Measurements from ENCODE around the gene DAB2IP.

Gene DAB2IP

DNA sequence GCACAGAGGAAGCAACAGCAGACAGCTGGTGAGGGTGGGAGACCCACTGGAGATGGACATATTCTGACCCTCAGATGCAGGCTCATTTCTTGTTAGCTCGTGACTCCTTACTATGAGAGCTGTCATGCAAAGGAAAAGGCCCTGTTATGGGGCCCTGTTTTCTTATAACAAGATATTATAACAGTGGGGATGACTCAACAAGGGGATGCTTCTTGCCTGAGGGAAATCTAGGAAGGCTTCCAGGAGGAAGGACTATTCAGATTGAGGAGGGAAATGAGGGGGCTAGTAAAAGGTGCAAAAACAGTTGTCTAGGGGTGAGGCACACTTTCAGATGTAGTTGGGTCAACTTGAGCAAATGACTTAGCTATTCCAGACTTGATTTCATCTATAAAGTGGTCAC lies 83.0 kb downstream of the DAB2IP start:
- peaks cover 22% of the 10 kb centered on the region for H4K20me1 ChIP-seq (ENCODE audit: insufficient read depth, low read length, poor library complexity, severe bottlenecking)
- no peak for TF ChIP-seq EZH2phosphoT487 (IDR thresholded peaks at IDR 0.05; ENCODE audit: borderline replicate concordance)
- TF ChIP-seq, protein P1, sequence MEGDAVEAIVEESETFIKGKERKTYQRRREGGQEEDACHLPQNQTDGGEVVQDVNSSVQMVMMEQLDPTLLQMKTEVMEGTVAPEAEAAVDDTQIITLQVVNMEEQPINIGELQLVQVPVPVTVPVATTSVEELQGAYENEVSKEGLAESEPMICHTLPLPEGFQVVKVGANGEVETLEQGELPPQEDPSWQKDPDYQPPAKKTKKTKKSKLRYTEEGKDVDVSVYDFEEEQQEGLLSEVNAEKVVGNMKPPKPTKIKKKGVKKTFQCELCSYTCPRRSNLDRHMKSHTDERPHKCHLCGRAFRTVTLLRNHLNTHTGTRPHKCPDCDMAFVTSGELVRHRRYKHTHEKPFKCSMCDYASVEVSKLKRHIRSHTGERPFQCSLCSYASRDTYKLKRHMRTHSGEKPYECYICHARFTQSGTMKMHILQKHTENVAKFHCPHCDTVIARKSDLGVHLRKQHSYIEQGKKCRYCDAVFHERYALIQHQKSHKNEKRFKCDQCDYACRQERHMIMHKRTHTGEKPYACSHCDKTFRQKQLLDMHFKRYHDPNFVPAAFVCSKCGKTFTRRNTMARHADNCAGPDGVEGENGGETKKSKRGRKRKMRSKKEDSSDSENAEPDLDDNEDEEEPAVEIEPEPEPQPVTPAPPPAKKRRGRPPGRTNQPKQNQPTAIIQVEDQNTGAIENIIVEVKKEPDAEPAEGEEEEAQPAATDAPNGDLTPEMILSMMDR (conservative IDR thresholded peaks at IDR 0.05; ENCODE audit: low read length): no peak
- H3F3A ChIP-seq (ENCODE audit: low read depth): peaks cover 10% of the 10 kb centered on the region
- peaks cover 77% of the 10 kb centered on the region for H3K4me1 ChIP-seq (ENCODE audit: insufficient read depth, low read length, poor library complexity, severe bottlenecking)
- peaks cover 72% of the 10 kb centered on the region for H3K79me2 ChIP-seq (ENCODE audit: insufficient read depth, low read length)
- peak overlapping the region; percentile 11 for H3K9ac ChIP-seq (ENCODE audit: low read depth, low read length, poor library complexity, severe bottlenecking)
- no peak overlapping the region for H2AFZ ChIP-seq (ENCODE audit: low read length)
- no peaks in the 10 kb centered on the region for H3K9me3 ChIP-seq (ENCODE audit: insufficient read depth, low read depth, low read length)
- no peak overlapping the region for H3K4me2 ChIP-seq (ENCODE audit: low read depth, low read length, poor library complexity, severe bottlenecking)
- no peaks in the 10 kb centered on the region for H3K27me3 ChIP-seq (ENCODE audit: insufficient read depth, low read length, poor library complexity, severe bottlenecking)
- H3K4me3 ChIP-seq (ENCODE audit: low read length, poor library complexity, severe bottlenecking): no peak overlapping the region
- no peaks in the 10 kb centered on the region for H3K36me3 ChIP-seq (ENCODE audit: insufficient read depth, low read length)
- H3K9me2 ChIP-seq (replicated peaks; ENCODE audit: low read depth, low read length): no peaks in the 10 kb centered on the region

DNA sequence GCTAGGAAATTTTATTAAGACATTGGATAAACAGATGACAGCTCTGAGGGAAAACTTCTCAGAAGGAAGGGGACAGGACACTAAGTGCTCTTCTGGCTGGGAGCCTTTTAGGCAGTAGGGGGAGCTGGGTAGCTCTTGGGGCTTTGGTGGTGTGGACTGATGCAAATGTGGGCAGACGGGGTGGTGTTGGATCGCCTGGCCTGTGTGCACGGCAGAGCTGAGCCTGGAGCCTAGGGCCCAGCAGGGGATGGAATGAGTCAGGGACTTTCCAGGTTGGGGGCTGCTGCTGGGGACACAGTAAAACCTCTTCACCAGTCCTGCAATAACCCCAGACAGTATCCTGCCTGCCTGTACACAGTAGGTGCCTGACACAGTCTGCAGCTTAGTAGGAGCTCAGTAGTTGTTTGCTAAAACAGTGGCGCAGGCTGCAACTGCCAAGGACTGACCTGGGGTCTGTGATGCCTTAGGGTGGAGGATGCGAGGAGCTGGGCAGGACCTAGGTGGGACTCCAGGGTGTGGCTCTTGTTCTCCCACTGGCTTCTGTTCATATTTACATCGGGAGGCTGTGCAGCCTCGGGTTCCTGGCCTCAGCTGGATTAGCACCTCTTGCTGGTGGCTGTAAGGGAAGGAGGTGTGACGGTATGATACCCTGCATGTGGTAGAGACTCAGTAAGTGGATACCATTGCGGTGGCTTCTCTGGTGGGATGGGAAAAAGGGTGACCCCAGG lies 83.8 kb downstream of the DAB2IP start:
- Histone ChIP-seq H3K4me2 (ENCODE audit: low read depth, low read length, poor library complexity, severe bottlenecking) (no peak overlapping the region), H3K36me3 (ENCODE audit: insufficient read depth, low read length) (no peaks in the 10 kb centered on the region), H3K9ac (ENCODE audit: low read depth, low read length, poor library complexity, severe bottlenecking) (peak overlapping the region; percentile 11), H3K79me2 (ENCODE audit: insufficient read depth, low read length) (peaks cover 72% of the 10 kb centered on the region), H3K4me3 (ENCODE audit: low read length, poor library complexity, severe bottlenecking) (no peak overlapping the region), H3K4me1 (ENCODE audit: insufficient read depth, low read length, poor library complexity, severe bottlenecking) (peaks cover 71% of the 10 kb centered on the region), H3K9me3 (ENCODE audit: insufficient read depth, low read depth, low read length) (no peaks in the 10 kb centered on the region), H3F3A (ENCODE audit: low read depth) (peaks cover 10% of the 10 kb centered on the region), H3K9me2 (replicated peaks; ENCODE audit: low read depth, low read length) (no peaks in the 10 kb centered on the region), H2AFZ (ENCODE audit: low read length) (no peak overlapping the region), H4K20me1 (ENCODE audit: insufficient read depth, low read length, poor library complexity, severe bottlenecking) (peaks cover 22% of the 10 kb centered on the region), H3K27me3 (ENCODE audit: insufficient read depth, low read length, poor library complexity, severe bottlenecking) (no peaks in the 10 kb centered on the region)
- no peak for TF ChIP-seq EZH2phosphoT487 (IDR thresholded peaks at IDR 0.05; ENCODE audit: borderline replicate concordance)
- TF ChIP-seq, protein P1 (conservative IDR thresholded peaks at IDR 0.05; ENCODE audit: low read length): peak; percentile 73

DNA sequence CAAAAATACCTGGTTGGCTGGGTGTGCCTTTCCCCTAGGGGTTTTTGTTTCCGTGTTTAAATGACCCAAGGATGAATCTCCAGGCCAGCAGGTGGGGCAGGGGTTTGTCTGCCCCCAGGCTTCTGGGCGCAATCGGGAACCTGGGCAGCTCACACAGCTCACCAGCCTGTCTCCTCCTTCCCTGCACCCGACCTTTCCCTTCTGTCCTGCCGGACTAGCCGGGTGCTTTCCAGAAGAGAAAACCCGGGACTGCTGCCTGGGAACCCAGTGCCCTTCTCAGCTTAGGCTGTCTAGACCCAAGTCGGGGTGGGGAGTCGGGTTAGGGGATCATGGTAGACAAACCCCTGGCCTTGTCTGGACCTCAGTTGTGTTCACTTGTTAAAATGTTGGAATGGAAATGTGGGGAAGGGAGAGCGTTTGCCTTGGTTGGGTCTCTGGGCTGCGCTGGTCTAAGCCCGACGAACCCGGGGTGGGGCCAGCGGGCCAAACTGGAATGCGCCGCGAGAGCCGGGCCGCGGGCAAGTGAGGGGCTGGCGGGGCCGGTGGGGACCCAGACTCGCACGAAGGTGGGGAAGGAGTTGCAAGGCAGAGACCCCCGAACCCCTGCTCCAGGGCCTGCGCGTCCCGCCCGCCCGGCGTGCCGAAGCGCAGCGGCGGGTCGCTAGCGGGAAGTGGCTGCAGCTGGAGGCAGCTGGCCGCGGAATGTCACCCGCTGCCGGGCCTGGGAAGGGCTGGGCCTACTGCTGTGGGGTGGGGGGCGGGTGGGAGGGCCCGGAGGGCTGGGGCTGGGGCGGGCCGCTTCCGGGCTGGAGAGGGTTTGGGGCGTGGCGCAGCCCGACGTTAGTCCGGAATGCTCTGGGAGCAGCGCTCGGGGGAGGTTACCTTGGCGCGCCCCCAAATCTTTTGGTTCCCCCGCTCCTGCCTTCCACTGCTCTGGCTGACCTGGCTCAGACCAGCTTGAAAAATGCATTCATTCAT lies 84.6 kb downstream of the DAB2IP start:
- no peaks in the 10 kb centered on the region for H3K9me2 ChIP-seq (replicated peaks; ENCODE audit: low read depth, low read length)
- H3K9ac ChIP-seq (ENCODE audit: low read depth, low read length, poor library complexity, severe bottlenecking): no peak overlapping the region
- peaks cover 62% of the 10 kb centered on the region for H3K4me1 ChIP-seq (ENCODE audit: insufficient read depth, low read length, poor library complexity, severe bottlenecking)
- no peak overlapping the region for H3K4me2 ChIP-seq (ENCODE audit: low read depth, low read length, poor library complexity, severe bottlenecking)
- TF ChIP-seq, protein P1 (conservative IDR thresholded peaks at IDR 0.05; ENCODE audit: low read length): no peak
- TF ChIP-seq EZH2phosphoT487 (IDR thresholded peaks at IDR 0.05; ENCODE audit: borderline replicate concordance): no peak
- no peaks in the 10 kb centered on the region for H3K27me3 ChIP-seq (ENCODE audit: insufficient read depth, low read length, poor library complexity, severe bottlenecking)
- H4K20me1 ChIP-seq (ENCODE audit: insufficient read depth, low read length, poor library complexity, severe bottlenecking): peaks cover 22% of the 10 kb centered on the region
- H3F3A ChIP-seq (ENCODE audit: low read depth): peaks cover 10% of the 10 kb centered on the region
- no peak overlapping the region for H2AFZ ChIP-seq (ENCODE audit: low read length)
- no peaks in the 10 kb centered on the region for H3K9me3 ChIP-seq (ENCODE audit: insufficient read depth, low read depth, low read length)
- H3K4me3 ChIP-seq (ENCODE audit: low read length, poor library complexity, severe bottlenecking): no peak overlapping the region
- peaks cover 69% of the 10 kb centered on the region for H3K79me2 ChIP-seq (ENCODE audit: insufficient read depth, low read length)
- H3K36me3 ChIP-seq (ENCODE audit: insufficient read depth, low read length): no peaks in the 10 kb centered on the region
